Tibial nerve (tissue), 4 donors: ENCODE measurements around the gene MITF.

Experiments used
- CTCF ChIP-seq, 5 experiments: fragments of 200-600 bp in 3 of 5; fragments of 450-650 bp in 2 of 5; sonication (generic) in 3 of 5; IDR thresholded peaks; one replicate each; pipeline ENCODE4 v1.5.1; 2016 to 2019; ENCODE audit warnings: antibody characterized with exemption in 5 of 5, mild to moderate bottlenecking in 3 of 5, moderate library complexity in 2 of 5
- EP300 ChIP-seq, 2 donors: sonication (generic); formaldehyde crosslinking; IDR thresholded peaks; one replicate each; pipeline ENCODE4 v1.6.1; 2017; ENCODE audit warnings: antibody characterized with exemption in 2 of 2, mild to moderate bottlenecking in 1 of 2

- TF ChIP-seq EP300 (IDR thresholded peaks at IDR 0.05) (no peak), CTCF (IDR thresholded peaks at IDR 0.05) (no peak)
Measured at GRCh38 chr3:69896095-69896494, 156.8 kb downstream of the MITF start.
